ENCODE measurements around the gene ZNF697. TPM values are rescaled to one million over a fixed set of nuclear protein-coding genes. Genes with fewer than 3 reads are reported as not detected.
"Not testable (repeated sequence)": the region's sequence is repeated elsewhere in the genome, so short reads cannot be mapped to it uniquely, and the experiment has no call there.

Gene ZNF697
- total RNA-seq, 2 donors from 2014 or later, result 12.0 to 14.8 TPM

DNA sequence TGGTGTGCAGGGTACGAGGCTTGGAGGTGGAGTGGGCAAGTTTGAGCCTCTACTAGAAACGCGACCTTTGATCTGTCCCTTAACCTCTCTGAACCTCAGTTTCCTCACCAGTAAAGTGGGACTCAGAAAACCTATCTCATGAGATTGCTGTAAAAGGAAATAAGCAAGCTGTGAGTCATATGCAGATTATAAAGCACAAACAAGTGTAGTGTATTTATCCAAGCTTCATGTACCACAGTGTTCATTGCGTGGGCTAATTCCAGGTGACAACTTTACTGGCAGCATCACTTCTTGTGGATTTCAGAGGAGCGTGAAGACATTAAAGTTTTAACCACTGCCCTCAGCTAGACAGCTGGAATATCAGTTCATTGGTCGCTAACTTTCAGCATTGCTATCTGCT is 44.4 kb downstream of the ZNF697 start:
- H3K27ac Mint-ChIP-seq, result no peak overlapping the region
- H3K4me3 Mint-ChIP-seq, result no peak overlapping the region
- peaks cover 19% of the 10 kb centered on the region for H3K4me1 Mint-ChIP-seq
- Histone ChIP-seq H3K4me3 (ENCODE audit: low read length) (no peak overlapping the region), H3K9ac (ENCODE audit: extremely low read depth, low read length, poor library complexity, severe bottlenecking) (no peak overlapping the region), H3K9me3 (ENCODE audit: control insufficient read depth, low read length) (no peaks in the 10 kb centered on the region), H3K27me3 (ENCODE audit: control insufficient read depth, insufficient read depth, low read length, poor library complexity, severe bottlenecking) (no peaks in the 10 kb centered on the region), H3K36me3 (ENCODE audit: control insufficient read depth, insufficient read depth, low read length) (no peaks in the 10 kb centered on the region), H3K4me1 (ENCODE audit: control insufficient read depth, insufficient read depth, low read length) (peaks cover 4% of the 10 kb centered on the region), H3K27ac (ENCODE audit: low read depth, low read length) (no peak overlapping the region)
- no peaks in the 10 kb centered on the region for H3K9me3 Mint-ChIP-seq
- H3K27me3 Mint-ChIP-seq (ENCODE audit: insufficient read depth), result peaks cover 6% of the 10 kb centered on the region
- DNase-seq, result no peak
- no peaks in the 10 kb centered on the region for H3K36me3 Mint-ChIP-seq (ENCODE audit: low read depth)
- no peak for TF ChIP-seq CTCF (conservative IDR thresholded peaks at IDR 0.05)
- 92 to 95% methylated on average over 6 of the region's 6 CpGs for WGBS, 2 experiments (ENCODE audit: insufficient coverage in 1 of 2, insufficient read length in 1 of 2)

DNA sequence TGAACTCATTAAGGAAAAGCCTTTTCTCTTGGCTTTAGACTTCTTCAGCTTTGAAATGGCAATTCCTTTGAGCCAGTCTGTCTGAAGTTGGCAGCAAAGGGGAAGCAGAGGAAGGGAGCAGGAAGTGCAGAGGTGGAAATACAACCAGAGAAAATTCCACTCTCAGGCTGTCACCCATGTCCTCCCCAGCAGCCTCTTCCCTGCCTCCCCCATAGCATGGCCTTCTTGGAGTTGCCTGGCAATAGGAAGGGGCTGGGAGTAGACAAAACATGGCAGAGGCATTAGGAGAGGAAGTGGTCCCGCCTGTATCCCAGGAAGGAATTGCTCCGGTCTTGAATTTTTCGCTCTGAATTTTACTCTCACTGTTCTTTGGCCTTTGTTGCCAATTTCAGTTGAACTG is 44.8 kb downstream of the ZNF697 start:
- not testable (repeated sequence) for H3K36me3 Mint-ChIP-seq (ENCODE audit: low read depth); H3K9me3 Mint-ChIP-seq; H3K27ac ChIP-seq (ENCODE audit: low read depth, low read length); H3K27ac Mint-ChIP-seq; H3K9ac ChIP-seq (ENCODE audit: extremely low read depth, low read length, poor library complexity, severe bottlenecking); H3K4me3 Mint-ChIP-seq; H3K4me1 ChIP-seq (ENCODE audit: control insufficient read depth, insufficient read depth, low read length); H3K27me3 ChIP-seq (ENCODE audit: control insufficient read depth, insufficient read depth, low read length, poor library complexity, severe bottlenecking); H3K36me3 ChIP-seq (ENCODE audit: control insufficient read depth, insufficient read depth, low read length); H3K4me3 ChIP-seq (ENCODE audit: low read length); DNase-seq; H3K27me3 Mint-ChIP-seq (ENCODE audit: insufficient read depth); H3K9me3 ChIP-seq (ENCODE audit: control insufficient read depth, low read length)
- WGBS, 2 experiments (ENCODE audit: insufficient coverage in 1 of 2, insufficient read length in 1 of 2), result 90 to 92% methylated on average over 3 of the region's 3 CpGs
- peaks cover 15% of the 10 kb centered on the region for H3K4me1 Mint-ChIP-seq

DNA sequence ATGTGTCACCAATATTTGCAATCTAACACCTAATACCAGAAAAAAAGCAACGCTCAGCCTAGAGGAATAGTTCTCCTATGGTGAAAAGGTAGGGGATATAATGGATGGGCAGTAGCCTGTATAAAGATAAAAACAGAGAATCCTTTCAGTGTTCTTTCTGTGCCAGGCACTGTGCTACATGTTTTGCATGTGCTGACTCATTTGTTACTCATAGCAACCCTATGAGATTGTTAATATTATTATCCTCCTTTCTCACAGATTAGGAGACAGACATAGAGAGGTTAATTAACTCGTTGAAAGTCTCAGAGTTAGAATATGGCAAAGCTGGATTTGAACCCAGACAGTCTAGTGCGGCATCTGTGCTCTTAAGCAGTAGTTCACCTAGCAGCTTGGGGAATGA is 45.3 kb downstream of the ZNF697 start:
- H3K9me3 Mint-ChIP-seq; H3K27ac Mint-ChIP-seq; H3K27me3 Mint-ChIP-seq (ENCODE audit: insufficient read depth); H3K27me3 ChIP-seq (ENCODE audit: control insufficient read depth, insufficient read depth, low read length, poor library complexity, severe bottlenecking); H3K4me3 ChIP-seq (ENCODE audit: low read length); H3K36me3 Mint-ChIP-seq (ENCODE audit: low read depth); H3K9me3 ChIP-seq (ENCODE audit: control insufficient read depth, low read length); H3K9ac ChIP-seq (ENCODE audit: extremely low read depth, low read length, poor library complexity, severe bottlenecking); H3K36me3 ChIP-seq (ENCODE audit: control insufficient read depth, insufficient read depth, low read length); DNase-seq; H3K27ac ChIP-seq (ENCODE audit: low read depth, low read length); H3K4me3 Mint-ChIP-seq; H3K4me1 ChIP-seq (ENCODE audit: control insufficient read depth, insufficient read depth, low read length): not testable (repeated sequence)
- WGBS, 2 experiments (ENCODE audit: insufficient coverage in 1 of 2, insufficient read length in 1 of 2), result 96 to 100% methylated on average over 1 to 3 of the region's 3 CpGs
- H3K4me1 Mint-ChIP-seq, result peaks cover 10% of the 10 kb centered on the region

DNA sequence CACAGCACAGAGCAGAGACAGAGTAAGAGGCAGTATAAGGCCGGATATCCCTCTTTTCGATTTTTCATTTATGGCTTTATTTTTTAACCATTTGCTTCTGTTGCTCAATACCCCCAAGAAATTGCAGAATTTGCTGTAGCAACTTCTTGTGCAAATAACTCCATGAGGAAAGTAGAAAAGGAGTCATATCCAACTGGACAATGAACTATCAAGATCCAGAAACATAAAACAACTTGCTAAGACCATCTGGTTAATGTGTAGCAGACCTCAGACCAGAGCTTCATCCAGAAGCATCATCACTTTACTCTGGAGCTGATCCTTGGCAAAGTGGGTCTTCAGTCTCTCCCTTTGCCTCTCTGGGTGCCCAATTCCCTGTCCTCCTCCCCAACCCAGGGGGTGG is 45.9 kb downstream of the ZNF697 start:
- Histone ChIP-seq H3K27me3 (ENCODE audit: control insufficient read depth, insufficient read depth, low read length, poor library complexity, severe bottlenecking) (no peaks in the 10 kb centered on the region), H3K9me3 (ENCODE audit: control insufficient read depth, low read length) (no peaks in the 10 kb centered on the region), H3K4me1 (ENCODE audit: control insufficient read depth, insufficient read depth, low read length) (no peaks in the 10 kb centered on the region), H3K27ac (ENCODE audit: low read depth, low read length) (no peak overlapping the region), H3K9ac (ENCODE audit: extremely low read depth, low read length, poor library complexity, severe bottlenecking) (no peak overlapping the region), H3K4me3 (ENCODE audit: low read length) (no peak overlapping the region), H3K36me3 (ENCODE audit: control insufficient read depth, insufficient read depth, low read length) (no peaks in the 10 kb centered on the region)
- TF ChIP-seq CTCF (conservative IDR thresholded peaks at IDR 0.05), result no peak
- Mint-ChIP-seq H3K27me3 (ENCODE audit: insufficient read depth) (peaks cover 6% of the 10 kb centered on the region), H3K4me3 (no peak overlapping the region), H3K36me3 (ENCODE audit: low read depth) (no peaks in the 10 kb centered on the region), H3K27ac (no peak overlapping the region), H3K9me3 (no peaks in the 10 kb centered on the region), H3K4me1 (peaks cover 10% of the 10 kb centered on the region)
- WGBS, 2 experiments (ENCODE audit: insufficient coverage in 1 of 2, insufficient read length in 1 of 2), result 88 to 100% methylated on average over 2 of the region's 2 CpGs
- no peak for DNase-seq

All from endodermal cell (in vitro differentiated cells).